GM18870 (cell line): ENCODE data around the gene PRSS16.
"Not testable (repeated sequence)": the region's sequence is repeated elsewhere in the genome, so short reads cannot be mapped to it uniquely, and the experiment has no call there.

ENCODE experiments used
- ATAC-seq: cut with Tn5 transposase; IDR thresholded peaks from one replicate; pipeline ENCODE4 v1.9.1; 2021; ENCODE audit warnings: moderate library complexity; ENCODE audit not compliant: unreplicated experiment

The PRSS16 gene, protein sequence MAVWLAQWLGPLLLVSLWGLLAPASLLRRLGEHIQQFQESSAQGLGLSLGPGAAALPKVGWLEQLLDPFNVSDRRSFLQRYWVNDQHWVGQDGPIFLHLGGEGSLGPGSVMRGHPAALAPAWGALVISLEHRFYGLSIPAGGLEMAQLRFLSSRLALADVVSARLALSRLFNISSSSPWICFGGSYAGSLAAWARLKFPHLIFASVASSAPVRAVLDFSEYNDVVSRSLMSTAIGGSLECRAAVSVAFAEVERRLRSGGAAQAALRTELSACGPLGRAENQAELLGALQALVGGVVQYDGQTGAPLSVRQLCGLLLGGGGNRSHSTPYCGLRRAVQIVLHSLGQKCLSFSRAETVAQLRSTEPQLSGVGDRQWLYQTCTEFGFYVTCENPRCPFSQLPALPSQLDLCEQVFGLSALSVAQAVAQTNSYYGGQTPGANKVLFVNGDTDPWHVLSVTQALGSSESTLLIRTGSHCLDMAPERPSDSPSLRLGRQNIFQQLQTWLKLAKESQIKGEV

DNA sequence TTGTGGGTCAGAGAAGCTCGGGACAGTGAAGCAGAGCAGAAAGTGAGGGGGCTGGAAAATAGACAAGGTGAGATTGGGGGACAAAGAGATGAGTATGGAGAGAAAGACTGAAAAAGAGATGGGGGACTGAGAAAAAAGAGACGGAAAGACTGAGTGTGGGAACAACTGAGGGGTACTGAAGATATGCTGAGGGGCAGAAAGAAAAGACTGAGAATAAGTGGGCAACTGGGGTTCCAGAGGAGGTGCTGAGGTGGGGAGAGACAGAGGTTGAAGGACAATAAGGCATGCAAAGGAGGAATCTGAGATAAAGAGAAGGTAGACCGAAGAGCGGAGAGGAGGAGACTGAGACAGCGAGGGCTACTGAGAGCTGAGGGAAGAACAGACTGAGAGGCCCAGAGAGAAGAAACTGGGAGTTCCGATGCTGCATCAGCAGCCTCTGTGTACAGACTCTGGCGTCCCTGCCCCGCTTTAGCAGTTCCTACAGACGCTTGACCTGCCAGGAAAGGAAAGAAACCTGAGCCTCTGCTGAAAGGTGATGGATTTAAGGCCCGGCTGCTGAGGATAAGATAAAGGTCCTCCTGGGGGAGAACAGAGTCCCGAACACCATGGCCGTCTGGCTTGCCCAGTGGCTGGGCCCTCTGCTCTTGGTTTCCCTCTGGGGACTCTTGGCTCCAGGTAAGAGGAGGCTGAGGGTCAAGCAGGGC, at the start of gene PRSS16:
Gene PRSS16, plus strand, starts transcription at position 569 of the 704 bp plus-strand sequence. Its CDS starts 37 bp downstream, at position 606.
- no peak for ATAC-seq

DNA sequence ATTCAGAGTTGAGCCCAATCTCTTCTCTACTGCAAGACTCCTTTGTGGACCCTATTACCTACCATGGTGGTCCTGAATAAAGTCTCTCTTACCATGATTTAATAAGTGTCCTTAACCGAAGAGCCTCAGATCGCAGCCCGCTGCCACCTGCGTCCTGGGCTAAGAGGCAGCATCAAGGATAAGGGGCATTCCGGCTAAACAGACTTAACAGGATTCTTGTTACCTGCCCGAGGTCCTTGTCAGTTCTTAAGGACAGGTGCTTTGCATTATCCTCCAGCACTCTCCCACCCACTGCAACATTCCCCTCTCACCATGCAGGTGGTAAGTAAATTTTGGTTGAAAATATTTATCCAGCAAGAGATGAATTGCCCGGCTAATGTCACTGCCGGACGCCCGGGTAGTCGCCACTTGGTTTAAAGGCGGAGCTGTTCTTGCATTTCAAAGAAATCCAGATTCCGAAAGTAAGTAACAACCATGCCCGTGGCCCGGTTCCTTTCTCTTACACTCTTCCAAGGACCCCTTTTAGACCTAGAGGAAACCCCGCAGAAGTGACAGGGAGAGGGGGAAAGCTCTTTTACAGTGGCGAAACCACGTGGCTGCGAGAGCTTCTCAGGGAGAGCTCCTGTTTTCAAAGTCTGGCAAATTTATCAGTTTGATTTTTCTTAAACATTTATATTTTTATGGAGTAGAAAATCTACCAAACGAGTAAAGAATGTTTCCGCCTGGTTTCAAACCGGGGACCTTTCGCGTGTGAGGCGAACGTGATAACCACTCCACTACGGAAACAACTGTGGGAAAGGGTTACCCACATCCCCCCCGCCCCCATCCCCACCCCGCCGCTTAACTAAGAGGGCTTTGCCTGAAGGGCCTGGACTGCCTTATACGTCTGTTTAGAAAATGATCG, 41.9 kb upstream of the PRSS16 start:
- no peak for ATAC-seq

DNA sequence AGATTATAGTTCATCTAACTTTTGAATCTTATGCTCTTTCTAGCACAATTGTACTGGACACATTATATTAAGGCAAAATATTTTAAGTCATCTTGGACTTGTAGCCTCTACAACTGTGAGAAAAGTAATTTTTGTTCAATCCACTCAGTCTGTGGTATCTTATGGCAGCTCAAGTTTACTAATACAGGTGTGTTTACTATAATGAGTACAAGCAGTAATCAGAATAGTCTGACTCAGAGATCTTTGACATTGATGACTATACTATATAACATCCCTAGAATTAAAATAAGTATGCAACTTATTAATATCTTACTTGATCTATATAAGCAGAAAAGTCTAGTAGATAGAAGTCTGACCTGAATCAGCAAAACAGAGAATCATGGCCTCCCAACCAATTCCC, 40.7 kb upstream of the PRSS16 start:
- ATAC-seq, result no peak

DNA sequence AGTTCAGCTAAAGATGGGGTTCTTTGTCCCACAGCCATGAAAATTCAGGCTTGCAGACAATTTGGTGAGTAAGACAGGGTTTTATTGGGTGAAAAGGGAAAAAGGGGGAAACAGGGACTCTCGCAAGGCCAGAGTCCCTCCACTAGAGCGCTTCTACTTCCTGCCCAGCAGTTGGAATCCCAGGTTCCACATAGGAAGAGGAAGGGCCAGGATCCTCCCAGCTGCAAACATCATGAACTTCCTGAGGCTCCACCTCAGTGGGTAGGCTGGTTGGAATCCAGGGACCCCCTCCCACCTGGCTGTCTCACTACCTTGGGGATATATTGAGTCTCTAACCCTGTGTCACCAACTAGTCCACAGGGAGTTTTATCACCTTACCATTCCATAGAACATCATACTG, 39.5 kb upstream of the PRSS16 start:
- ATAC-seq, result no peak

DNA sequence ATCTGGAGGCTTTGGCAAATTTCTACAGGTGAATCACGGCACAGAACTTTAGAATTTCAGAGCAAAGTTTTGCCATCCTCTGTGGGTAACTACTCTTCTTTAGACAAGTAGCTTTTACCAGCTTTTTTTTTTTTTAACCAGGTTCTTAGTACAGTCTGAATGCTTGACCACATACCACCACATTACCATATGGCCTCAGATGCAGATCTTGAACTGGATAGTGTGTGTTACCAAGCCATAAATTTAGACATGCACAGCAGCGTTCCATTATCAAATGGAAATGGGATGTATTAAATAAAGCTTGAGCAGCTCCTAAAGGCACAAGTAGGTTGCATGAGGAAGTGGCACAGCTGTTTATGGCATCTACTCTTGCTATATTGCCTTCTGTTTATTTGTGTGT, 38.3 kb upstream of the PRSS16 start:
- no peak for ATAC-seq

DNA sequence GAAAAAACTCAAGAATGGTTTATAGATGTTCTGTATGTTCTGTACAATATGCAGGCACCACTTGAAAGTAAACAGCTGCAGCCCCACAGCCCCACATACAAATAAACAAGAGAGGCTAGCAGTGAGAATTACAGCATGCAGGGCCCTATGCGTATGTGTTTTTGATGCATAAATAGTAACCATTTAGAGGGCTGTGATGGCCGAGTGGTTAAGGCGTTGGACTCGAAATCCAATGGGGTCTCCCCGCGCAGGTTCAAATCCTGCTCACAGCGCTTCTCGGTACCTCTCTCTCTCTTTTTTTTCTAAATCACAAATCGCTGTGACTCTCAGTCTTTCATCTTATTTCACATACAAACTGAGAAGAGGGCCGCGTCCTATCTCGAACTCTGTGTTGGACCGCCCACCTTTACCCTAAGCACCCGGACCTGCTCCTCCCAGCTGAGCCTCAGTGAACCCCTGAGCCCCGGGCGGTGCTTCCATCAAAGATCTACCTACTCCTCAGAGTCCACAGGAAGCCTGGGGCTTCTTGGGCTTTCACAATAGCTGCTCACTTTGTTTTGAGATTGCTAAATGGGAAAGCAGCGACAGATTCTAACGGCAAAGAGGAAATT, 37.7 kb upstream of the PRSS16 start:
- no peak for ATAC-seq

DNA sequence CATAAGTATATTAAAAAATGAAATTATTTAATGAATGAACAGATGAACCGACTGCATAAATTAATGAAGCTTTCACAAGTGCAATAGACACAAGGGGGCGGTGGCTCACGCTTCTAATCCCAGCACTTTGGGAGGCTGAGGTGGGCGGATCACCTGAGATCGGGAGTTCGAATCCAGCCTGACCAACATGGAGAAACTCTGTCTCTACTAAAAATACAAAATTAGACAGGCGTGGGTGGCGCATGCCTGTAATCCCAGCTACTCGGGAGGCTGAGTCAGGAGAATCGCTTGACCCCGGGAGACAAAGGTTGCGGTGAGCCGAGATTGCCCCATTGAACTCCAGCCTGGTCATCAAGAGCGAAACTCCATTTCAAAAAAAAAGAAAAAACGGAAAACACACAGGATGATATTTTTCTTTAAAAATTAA, 34.4 kb upstream of the PRSS16 start:
- not testable (repeated sequence) for ATAC-seq

DNA sequence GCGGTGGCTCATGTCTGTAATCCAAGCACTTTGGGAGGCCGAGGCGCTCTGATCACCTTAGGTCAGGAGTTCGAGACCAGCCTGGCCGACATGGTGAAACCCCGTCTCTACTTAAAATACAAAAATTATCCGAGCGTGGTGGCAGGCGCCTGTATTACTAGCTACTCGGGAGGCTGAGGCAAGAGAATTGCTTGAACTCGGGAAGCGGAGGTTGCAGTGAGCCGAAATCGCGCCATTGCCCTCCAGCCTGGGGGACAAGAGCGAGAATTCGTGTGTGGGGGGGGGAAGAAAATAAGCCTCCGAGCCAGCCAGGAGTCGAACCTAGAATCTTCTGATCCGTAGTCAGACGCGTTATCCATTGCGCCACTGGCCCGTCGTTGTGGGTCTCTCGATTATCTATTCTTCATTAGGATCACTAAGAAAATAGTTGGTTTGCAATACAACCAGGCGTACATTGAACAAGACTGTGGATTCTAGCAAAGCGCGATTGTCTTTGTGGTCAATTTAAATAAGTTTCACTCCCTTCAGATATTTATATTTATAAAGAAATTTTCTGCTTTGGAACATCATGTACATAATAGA, 33.9 kb upstream of the PRSS16 start:
- ATAC-seq, result no peak

DNA sequence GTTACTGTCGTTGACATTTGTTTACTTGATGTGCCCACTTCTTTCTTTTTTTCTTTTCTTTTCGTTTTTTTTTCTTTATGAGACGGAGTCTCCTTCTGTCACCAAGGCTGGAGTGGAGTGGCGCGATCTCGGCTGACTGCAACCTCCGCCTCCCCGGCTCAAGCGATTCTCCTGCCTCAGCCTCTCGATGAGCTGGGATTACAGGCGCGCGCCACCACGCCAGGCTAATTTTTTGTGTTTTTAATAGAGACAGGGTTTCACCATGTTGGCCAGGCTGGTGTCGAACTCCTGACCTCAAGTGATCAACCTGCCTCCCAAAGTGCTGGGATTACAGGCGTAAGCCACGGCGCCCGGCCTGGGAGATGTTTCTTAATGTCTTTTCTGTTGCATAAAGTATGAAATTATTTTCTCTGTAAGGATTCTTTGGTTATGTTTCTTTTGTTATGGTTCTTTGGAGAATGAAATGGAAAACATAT, 33.3 kb upstream of the PRSS16 start:
- no peak for ATAC-seq

DNA sequence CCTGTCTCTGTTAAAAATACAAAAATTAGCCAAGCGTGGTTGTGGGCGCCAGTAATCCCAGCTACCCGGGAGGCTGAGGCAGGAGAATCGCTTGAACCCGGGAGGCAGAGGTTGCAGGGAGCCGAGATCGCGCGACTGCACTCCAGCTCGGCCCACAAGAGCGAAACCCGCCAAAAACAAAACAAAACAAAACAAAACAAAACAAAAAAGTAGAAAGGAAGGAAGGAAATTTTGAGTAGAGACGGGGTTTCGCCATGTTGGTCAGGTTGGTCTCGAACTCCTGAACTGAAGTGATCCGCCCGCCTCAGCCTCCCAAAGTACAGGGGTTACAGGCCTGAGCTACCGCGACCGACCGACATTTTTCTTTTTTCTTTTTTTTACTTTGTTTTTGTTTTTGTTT, 30.6 kb upstream of the PRSS16 start:
- ATAC-seq, result no peak

DNA sequence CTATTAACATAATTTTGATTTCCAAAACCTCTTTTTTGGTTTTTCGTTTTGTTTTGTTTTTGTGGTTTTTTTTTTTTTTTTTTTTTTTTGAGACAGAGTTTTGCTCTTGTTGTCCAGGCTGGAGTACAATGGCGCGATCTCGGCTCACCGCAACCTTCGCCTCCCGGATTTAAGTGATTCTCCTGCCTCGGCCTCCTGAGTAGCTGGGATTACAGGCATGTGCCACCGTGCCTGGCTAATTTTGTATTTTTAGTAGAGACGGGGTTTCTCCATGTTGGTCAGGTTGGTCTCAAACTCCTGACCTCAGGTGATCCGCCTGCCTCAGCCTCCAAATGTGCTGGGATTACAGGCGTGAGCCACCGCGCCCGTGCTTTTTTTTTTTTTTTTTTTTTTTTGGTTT, 24.5 kb upstream of the PRSS16 start:
- ATAC-seq, result not testable (repeated sequence)

DNA sequence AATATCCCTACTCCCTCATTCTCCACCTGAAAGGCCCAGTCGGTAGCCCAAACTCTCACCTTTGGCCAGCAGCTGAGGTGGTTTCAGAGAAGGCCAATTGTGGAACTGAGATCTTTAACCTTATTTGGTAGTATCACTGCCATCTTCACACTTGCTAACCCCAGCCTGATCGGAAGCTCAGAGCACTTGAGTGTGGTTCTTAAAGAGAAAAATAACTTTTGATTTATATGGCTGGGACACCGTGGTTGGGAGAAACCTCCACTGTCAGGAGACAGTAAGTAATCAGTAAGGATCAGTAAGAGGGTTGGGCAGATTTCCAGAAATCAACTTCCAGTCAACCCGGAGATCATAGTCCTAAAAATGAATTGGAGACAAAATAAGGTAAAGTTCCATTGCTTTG, 22.8 kb upstream of the PRSS16 start:
- ATAC-seq, result no peak

DNA sequence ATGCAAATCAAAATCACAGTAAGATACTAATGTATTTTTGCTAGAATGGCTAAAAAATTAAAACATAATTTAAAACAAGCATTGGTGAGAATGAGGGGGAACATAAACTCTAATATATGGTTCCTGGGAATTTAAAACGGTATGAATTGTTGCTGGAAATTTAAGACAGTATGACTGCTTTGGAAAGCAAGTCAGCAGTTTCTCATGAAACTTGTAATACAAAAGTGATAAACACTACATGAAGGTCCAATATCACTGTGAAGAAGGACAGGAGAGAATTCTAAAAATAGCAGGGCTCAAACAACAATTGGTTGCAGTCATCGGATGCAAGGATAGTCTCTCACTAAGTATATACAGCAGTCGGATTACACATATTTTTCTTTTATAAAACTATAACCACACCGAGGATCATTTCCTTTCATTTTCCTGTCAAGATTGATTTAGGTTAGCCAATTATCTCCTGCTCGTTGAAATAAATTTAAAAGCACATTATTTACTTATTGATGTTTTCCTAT, 18.5 kb upstream of the PRSS16 start:
- ATAC-seq, result no peak

DNA sequence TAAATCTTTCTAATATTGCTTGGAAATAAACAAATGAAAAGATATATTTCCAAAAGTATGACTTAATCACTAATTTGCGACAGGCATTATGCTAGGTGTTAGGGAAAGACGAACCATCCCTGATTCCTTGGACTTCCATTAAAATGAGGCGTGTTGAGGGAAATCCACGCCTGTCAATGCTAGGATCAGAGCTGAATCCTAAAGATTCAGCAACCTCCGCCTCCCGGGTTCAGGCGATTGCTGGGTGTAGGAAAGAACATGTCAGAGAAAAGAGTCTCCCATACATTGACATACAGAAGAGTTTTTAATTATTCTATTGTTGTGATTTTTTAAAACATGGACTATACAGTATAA, 16.8 kb upstream of the PRSS16 start:
- ATAC-seq, result no peak

DNA sequence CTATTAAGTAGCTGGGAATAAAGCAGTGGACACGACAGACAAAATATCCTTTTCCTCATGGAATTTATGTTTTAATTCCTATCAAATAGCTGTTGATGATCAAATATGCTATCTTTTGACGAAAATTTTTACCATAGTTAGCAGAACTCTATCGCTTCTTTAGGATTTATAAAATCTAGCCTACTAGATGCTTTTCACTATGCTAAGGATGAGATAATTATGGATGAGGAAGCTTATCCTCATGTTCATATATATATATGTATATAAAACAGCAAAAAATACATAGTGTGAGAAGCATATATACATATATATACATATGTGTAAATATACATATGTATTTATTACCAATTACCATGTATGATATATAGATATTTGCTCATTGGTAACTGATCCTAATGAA, 12.9 kb upstream of the PRSS16 start:
- no peak for ATAC-seq

DNA sequence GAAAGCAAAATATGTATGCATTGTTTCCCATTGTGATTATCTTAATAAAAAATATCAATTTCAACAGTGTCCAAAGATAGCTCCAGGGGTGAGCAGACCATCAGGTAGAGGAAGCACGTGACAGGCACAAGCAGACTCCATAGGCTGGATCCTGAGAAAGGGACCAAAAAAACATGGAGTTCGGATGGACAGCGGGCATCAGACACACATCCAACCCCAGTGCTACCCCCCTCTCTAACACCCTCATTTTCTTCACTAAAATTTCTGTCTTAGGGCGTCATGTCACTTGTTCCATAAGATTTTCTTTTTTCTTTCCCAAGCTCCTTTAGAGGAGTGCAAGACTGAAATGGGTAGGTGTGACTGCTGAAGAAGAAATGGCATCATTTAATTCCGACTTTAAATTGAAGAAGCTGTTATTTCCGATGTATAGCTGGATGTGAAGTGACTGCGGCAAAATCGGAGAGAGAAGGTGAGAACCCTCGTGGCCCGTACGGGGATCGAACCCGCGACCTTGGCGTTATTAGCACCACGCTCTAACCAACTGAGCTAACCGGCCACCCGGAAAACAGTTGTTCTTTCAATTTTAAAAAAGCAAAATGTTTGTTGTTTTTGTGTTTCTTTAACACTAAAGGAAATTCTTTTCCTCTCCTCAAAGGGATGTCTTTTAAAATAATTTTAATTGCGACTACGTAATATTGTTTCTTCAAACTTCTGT, 10.3 kb upstream of the PRSS16 start:
- ATAC-seq, result no peak

DNA sequence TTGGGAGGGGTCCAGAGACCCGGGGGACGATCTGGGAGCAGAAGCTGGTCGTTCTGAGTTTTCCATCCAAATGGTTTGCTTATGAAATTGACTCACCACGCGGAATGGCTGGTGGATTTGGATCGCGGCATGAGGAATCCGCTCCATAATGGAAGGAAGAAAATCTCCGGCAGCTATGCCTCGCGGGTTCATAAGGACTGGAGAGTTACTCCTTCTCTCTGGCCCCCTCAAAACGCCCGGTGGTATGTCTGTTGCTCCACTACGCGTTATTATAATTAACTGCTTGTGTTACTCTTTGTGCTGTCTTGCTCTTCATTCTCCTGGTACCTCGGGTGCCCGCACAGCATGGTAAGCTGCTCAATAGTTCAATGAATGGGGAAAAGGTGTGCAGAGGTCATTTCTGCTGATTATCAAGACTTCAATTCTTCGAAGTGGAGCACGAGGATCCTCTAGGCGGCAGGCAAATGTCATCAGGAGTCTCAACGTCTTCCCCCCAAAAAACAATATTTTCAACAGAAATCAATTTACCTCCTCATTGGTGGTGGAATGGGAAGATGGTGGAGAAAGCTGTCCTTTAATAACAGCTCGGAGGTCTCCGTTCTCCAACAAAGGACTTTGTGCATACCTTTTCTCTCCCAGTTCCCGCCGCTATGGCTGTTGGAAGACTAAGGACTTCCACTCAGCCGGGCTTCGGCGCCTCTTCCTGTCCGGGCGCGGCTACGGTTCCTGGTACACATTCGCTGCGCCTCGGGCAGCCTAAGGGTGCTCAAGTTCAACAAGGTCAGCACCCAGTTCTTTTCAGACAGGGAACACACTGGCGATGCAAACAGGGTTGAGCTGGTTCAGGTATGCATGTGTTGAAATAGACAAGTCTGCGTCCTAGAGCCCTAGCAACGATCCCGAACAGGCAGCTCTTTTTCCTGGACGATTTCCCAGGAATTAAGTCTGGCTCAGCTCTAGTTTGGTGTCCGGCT, 9.2 kb upstream of the PRSS16 start:
- no peak for ATAC-seq

DNA sequence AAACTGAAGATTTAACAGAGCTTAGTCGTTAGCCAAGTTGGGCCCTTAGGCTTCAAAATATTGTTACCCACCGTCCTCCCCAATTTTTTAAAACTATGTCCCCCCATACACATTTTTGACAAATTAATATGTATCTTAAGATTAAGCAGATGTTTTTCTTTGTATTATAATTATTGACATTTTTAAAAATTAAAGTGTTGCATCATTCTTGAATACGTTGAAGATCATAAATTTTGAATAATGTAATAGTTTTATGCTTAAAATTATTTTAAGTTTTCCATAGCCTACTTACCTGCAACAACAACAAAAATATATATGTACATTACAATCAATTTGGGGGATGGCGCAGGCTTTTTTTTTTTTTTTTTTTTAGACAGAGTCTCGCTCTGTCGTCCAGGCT, 8.2 kb upstream of the PRSS16 start:
- no peak for ATAC-seq
